ENCODE measurements around the gene KRT7.
A peak's percentile ranks its signal among the peaks of the same experiment; 100 is the strongest.

KRT7 gene

GRCh38 chr12:52199294-52199919, 33.6 kb upstream of the KRT7 start:
- no peak for DNase-seq (ENCODE audit: low spot score)

- no peak for DNase-seq (ENCODE audit: low spot score)
These were observed 32.8 kb upstream of the KRT7 start for GRCh38 chr12:52200086-52200780.

DNA sequence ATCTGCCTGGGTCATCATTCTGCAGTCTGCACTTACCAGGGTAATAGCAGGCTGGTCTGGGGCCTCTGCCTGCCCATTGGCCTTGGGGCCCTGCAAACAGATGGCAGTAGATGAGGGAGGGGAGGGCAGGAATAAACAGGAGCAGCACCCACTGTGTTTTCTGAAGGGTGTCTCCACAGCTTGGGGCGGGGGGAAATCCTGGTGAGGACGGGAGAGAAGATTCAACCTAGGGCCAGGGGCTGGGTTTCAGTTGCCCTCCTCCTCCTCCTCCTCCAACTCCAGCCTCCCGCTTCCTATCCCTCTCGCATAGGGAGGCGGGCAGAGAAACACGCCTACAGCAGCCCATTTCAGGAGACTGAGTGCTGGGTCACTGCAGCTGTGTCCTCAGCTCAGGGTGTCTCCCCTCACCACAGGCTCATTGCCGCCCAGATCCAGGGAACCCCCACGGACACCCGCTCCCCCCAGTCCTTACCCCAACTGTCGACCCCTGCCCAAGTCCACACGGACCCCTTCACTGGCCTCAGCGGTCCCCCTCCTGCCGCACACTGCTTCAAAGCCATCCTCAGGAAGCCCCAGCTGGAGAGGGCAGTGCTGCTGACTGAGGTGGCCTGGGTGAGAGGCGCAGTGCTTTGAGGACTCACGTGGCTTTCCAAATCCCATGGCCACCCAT, 32.1 kb upstream of the KRT7 start:
- DNase-seq (ENCODE audit: low spot score): no peak

- no peak for DNase-seq (ENCODE audit: low spot score)
These were observed 31.6 kb upstream of the KRT7 start for GRCh38 chr12:52201451-52201839.

DNA sequence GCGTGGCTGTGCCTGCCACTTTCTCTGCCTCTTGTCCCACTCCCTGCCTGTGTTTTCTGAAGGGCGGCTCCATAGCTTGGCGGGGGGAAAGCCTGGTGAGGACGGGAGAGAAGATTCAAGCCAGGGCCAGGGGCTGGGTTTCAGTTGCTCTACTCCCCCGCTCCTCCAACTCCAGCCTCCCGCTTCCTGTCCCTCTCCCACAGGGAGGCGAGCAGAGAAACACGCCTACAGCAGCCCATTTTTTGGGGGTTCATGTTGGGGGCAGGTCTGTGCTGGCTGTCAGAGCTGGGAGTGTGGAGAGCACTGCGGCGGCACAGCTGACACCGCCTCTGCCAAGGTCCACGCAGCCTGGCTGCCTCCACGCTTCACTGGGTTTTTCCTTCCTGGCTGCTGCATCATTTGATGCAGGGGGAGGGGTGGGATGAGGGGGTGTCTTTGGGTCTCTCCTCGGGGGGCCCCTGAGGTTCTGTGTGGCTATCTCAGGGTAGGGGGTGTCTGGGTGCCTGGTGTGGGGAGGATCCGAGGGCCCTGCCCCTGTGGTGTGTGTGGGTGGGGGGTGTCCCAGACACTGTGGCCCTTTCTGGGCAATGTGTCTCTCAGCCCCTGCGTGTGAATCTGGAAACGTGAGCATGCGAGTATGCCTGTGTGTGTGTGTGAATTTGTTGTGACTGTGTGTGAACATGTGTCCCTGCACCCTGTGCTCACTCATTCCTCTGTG, 30.5 kb upstream of the KRT7 start:
- peak; percentile 35 for DNase-seq (ENCODE audit: low spot score)

DNA sequence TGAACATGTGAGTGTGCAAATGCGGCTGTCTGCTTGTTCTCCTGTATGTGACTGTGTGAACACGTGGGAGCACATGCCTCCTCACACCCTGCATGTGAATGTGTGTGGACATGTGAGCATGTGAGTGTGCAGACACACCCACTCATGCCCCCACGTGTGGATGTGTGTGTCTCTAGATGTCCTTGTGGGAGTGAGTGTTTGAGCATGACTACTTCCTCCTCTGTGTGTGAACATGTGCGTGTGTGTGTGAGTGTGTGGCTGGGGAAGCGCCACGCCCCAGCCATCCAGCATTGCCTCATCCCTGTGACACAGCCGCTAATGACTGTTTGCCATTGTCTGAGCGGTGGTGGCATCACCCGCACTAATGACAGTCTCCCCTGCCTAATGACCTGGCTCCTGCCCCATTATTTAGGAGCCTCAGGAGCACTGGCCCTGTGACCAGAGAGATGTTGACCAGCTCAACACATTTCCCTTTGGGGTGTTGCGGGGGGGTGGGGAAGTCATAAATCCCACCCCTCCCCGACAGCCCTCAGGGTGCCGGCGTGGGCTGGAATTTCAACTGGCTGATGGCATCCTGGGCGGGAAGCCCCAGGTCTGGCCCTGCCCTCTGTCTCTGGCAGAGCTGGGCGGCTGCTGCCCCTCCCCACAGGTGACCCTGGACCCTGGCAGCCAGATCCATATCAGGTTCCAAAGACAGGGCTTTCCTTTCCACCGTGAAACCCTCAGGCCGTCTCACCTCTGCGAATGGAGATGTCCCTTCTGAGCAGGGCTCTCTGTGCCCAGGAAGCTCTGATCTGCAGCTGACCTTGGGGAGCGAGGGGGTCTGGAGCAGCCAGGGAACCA, 29.7 kb upstream of the KRT7 start:
- peak; percentile 87 for DNase-seq (ENCODE audit: low spot score)

DNA sequence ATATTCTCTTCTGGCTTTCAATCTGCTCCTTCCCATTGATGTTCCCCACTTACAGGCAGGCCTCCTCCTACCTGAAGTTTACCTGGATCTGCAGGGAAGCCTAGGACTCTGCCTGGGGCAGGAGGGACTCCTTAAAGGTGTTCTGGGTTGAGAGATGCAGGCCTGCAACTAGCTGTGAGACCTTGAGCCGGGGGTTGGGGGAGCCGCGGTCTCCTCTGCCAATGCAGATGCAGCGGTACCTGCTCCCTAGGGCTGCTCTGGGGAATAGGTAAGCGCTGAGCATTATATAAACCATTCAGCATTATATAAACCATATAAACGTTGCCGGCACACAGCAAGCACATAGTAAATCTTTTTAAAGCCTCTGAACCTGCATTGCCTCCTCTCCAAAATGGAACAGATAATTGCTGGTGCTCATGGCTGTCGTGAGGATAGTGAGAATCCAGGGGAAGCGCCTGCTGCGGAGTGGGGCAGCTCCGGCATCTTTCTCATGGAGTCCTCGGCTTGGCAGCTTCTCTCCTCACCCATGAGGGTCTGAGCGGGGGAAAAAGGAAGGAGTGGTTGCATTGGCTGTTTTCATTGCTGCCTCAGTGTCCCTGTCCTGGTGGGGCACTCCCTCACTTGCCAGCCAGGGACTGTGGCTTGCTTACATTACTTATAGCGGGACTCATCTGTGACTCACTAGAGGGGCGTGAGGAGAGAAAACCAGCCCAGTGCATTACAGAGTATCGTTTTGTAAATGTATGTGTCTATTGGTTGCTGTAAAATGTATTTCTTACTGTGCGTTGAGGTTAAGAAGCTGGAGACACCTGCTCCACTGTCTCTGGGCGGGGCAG, 28.7 kb upstream of the KRT7 start:
- DNase-seq (ENCODE audit: low spot score): no peak

GRCh38 chr12:52204931-52205505, 28.0 kb upstream of the KRT7 start:
- no peak for DNase-seq (ENCODE audit: low spot score)

DNA sequence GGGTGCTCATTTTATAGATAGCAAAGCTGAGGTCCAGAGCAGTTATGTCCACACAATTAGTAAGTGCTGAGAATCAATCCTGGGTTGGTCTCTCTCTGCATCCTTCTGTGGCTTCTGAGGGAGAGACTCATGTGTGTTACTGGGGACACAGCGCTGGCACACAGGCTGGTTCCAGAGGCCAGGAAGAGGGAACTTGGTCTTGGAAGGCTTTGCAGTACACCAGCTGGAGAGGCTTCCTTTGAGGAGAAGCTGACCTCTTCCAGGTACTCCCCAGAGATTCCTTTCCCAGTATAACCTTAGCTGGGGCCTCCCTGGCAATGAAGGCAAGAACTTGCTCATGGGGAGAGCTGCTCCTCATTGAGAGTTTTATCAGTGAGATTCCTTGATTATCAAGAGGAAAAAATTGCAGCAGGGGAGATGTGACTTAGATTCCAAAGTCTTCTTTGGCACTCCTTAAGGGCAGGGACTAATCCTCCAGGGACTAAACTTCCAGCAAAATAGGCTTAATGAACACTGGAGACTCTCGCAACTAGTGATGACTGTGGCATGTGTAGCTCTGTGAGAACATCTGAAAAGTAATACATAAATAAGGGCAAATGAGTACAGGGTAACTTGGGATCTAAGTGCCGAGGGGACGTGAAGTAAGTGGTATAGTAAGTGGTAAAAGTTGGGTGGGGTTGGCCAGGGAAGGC, 27.3 kb upstream of the KRT7 start:
- no peak for DNase-seq (ENCODE audit: low spot score)

GRCh38 chr12:52206304-52207040, 26.6 kb upstream of the KRT7 start:
- no peak for DNase-seq (ENCODE audit: low spot score)

GRCh38 chr12:52207106-52207505, 25.9 kb upstream of the KRT7 start:
- DNase-seq (ENCODE audit: low spot score): no peak

- DNase-seq (ENCODE audit: low spot score): peak; percentile 75
These were observed 25.1 kb upstream of the KRT7 start for GRCh38 chr12:52207895-52208294.

DNA sequence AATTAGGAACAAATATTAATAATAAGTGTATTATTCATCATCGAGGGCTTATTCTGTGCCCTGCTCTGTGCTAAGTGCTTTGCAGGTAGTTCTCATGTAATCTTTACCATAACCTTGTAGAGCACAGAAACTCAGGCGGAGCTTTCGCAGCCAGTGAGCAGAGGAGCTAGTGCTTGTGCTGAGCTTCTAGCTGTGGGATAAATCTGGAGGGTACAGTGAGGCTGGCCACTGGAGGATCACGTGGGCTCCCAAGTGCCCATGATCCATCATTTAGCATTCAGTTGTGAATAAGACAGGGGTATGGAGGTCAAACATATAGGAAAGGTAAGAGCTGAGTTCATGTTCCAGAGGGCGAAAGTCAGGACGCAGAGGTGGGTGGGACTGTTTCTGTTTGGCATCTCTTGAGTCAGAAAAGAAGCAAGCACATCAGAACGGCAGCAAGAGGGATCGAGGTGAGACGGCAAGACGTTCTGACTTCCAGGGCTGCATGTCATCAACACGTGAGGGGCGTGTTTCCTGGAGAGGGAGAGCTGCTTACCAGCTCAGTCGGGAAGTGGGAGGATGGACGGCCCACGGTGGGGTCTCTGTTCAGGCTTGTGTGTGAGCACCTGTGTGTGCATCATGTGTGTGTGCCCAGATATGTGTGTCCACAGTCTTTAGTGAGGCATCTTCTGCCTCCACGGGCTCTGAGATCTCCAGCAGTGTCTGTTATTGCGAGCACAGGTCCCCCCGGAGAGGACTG, 24.4 kb upstream of the KRT7 start:
- DNase-seq (ENCODE audit: low spot score): no peak

- DNase-seq (ENCODE audit: low spot score): no peak
These were observed 23.7 kb upstream of the KRT7 start for GRCh38 chr12:52209321-52209720.

- DNase-seq (ENCODE audit: low spot score): peak; percentile 89
These were observed 22.7 kb upstream of the KRT7 start for GRCh38 chr12:52210186-52210924.

DNA sequence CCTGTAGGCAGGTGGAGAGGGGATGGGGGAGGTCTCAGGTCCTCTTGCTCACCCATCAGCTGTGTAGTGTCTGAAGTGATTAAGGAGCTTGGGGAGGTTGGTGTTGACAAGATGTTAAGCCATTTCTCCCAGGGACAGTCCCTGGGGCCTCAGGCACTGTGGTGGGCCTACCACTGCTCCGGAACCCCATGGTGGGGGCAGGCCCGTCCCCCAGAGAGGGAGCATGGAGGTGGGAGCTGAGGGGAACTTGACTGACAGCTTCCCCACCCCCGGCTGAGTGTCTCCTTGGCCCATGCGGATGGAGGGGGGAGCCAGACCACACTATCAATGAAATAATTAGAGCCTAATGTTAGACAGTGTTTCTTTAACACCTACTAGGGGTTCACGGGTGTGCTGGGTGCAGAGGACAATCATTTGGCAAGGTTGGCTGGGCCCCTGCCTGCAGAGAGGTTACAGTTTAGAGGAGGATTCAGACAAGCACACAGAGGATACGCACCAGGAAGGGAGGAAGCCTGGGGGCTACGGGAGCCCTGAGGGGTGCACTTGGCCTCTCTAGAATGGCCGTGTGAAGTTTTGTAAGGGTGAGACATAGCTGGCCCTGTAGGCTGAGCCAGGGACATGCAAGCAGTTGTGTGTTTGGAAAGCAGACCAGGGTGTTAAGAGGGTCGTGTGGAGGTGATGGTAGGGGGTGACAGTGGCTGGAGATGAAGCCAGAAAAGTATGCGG, 22.0 kb upstream of the KRT7 start:
- no peak for DNase-seq (ENCODE audit: low spot score)

All from AG20443 (cell line).